Endothelial cell (in vitro differentiated cells): ENCODE results near the gene CD276. TPM values are rescaled to one million over a fixed set of nuclear protein-coding genes. Genes with fewer than 3 reads are reported as not detected.
"Not testable (repeated sequence)": the region's sequence is repeated elsewhere in the genome, so short reads cannot be mapped to it uniquely, and the experiment has no call there.

Source experiments
- DNase-seq: peaks from one replicate; pipeline ENCODE4 v3.0.0; 2021; ENCODE audit warnings: low spot score
- H3K27ac Mint-ChIP-seq: one replicate; pipeline ENCODE4 v1.8.0; 2021; ENCODE audit warnings: mixed read lengths, inconsistent platforms; ENCODE audit not compliant: unreplicated experiment
- H3K27me3 Mint-ChIP-seq: one replicate; pipeline ENCODE4 v1.8.0; 2021; ENCODE audit warnings: mild to moderate bottlenecking, moderate library complexity, mixed read lengths, inconsistent platforms; ENCODE audit not compliant: unreplicated experiment
- H3K36me3 Mint-ChIP-seq: one replicate; pipeline ENCODE4 v1.8.0; 2021; ENCODE audit warnings: mild to moderate bottlenecking, low read depth, mixed read lengths, inconsistent platforms; ENCODE audit not compliant: unreplicated experiment
- H3K4me1 Mint-ChIP-seq: one replicate; pipeline ENCODE4 v1.8.0; 2021; ENCODE audit warnings: mild to moderate bottlenecking, mixed read lengths, inconsistent platforms; ENCODE audit not compliant: unreplicated experiment
- H3K4me3 Mint-ChIP-seq: one replicate; pipeline ENCODE4 v1.8.0; 2021; ENCODE audit warnings: mild to moderate bottlenecking, mixed read lengths, inconsistent platforms; ENCODE audit not compliant: unreplicated experiment
- H3K9me3 Mint-ChIP-seq: one replicate; pipeline ENCODE4 v1.8.0; 2021; ENCODE audit warnings: mixed read lengths, inconsistent platforms; ENCODE audit not compliant: unreplicated experiment
- CTCF ChIP-seq: fragments of 200-600 bp; sonication (generic); IDR thresholded peaks from one replicate; pipeline ENCODE4 v1.5.0; 2021; ENCODE audit warnings: antibody characterized with exemption; ENCODE audit not compliant: unreplicated experiment
- total RNA-seq: library from RNA; stranded (reverse); fragmentation: NEBNext Ultra II Directional; extraction: Animal tissue kit (Norgen Biotek cat#: 25700); gene quantifications from one replicate; pipeline ENCODE4 v1.2.1, GENCODE V29; 2021; ENCODE audit not compliant: unreplicated experiment

The CD276 gene
- total RNA-seq, 1 donor from 2014 or later = 552 TPM

- Mint-ChIP-seq H3K36me3 (no peaks in the 10 kb centered on the region), H3K4me3 (no peak overlapping the region), H3K27me3 (peaks cover 4% of the 10 kb centered on the region), H3K27ac (no peak overlapping the region), H3K4me1 (peaks cover 16% of the 10 kb centered on the region), H3K9me3 (no peaks in the 10 kb centered on the region)
- no peak for DNase-seq
- no peak for TF ChIP-seq CTCF
These were observed 40.0 kb downstream of the CD276 start for GRCh38 chr15:73724212-73724611.

- no peak for DNase-seq
- no peak for TF ChIP-seq CTCF
- Mint-ChIP-seq H3K27ac (no peak overlapping the region), H3K9me3 (no peaks in the 10 kb centered on the region), H3K4me3 (no peak overlapping the region), H3K27me3 (no peaks in the 10 kb centered on the region), H3K36me3 (no peaks in the 10 kb centered on the region), H3K4me1 (peaks cover 3% of the 10 kb centered on the region)
These were observed 43.3 kb downstream of the CD276 start for GRCh38 chr15:73727330-73727976.

GRCh38 chr15:73732051-73732450, 47.9 kb downstream of the CD276 start:
- H3K27ac Mint-ChIP-seq, H3K36me3 Mint-ChIP-seq, H3K27me3 Mint-ChIP-seq, H3K9me3 Mint-ChIP-seq, DNase-seq, H3K4me1 Mint-ChIP-seq, H3K4me3 Mint-ChIP-seq: not testable (repeated sequence)

GRCh38 chr15:73732930-73733329, 48.7 kb downstream of the CD276 start:
- Mint-ChIP-seq H3K9me3 (no peaks in the 10 kb centered on the region), H3K4me1 (peaks cover 2% of the 10 kb centered on the region), H3K27ac (no peak overlapping the region), H3K4me3 (no peak overlapping the region), H3K27me3 (peaks cover under 1% of the 10 kb centered on the region), H3K36me3 (no peaks in the 10 kb centered on the region)
- DNase-seq = no peak
- no peak for TF ChIP-seq CTCF

GRCh38 chr15:73737535-73737934, 53.4 kb downstream of the CD276 start:
- Mint-ChIP-seq H3K27ac (no peak overlapping the region), H3K4me3 (no peak overlapping the region), H3K4me1 (peaks cover 2% of the 10 kb centered on the region), H3K9me3 (no peaks in the 10 kb centered on the region), H3K27me3 (peaks cover 3% of the 10 kb centered on the region), H3K36me3 (no peaks in the 10 kb centered on the region)
- DNase-seq = no peak
- TF ChIP-seq CTCF = no peak
